HG02623 (cell line): Measurements from ENCODE around the gene CLCF1.

Experiments used
- ATAC-seq: cut with Tn5 transposase; IDR thresholded peaks from one replicate; pipeline ENCODE4 v1.9.1; 2021; ENCODE audit warnings: moderate library complexity; ENCODE audit not compliant: unreplicated experiment

The CLCF1 gene

DNA sequence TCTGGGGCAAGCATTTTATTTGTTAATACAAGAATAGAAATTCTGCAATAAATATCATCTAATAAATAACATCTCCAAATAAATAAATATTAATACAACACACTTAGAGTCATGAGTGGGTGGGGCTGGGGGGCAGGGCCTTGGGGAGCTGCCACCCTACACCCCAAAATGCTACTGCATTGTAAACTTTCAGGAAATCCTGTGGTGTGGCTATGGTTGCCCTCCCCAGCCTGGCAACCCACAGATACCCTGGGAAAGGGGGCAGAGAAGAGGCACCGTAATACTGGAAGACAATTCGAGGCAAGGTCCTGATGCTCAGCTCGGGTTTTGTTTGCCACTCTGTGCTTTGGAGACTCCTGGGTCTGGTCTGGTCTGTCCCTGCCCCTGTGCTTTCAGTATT lies 9.2 kb downstream of the CLCF1 start:
- no peak for ATAC-seq

GRCh38 chr11:67357831-67358670 lies 15.3 kb downstream of the CLCF1 start:
- no peak for ATAC-seq

GRCh38 chr11:67356864-67357561 lies 16.4 kb downstream of the CLCF1 start:
- no peak for ATAC-seq

- ATAC-seq: no peak
These were observed 17.0 kb downstream of the CLCF1 start for GRCh38 chr11:67356387-67356863.

DNA sequence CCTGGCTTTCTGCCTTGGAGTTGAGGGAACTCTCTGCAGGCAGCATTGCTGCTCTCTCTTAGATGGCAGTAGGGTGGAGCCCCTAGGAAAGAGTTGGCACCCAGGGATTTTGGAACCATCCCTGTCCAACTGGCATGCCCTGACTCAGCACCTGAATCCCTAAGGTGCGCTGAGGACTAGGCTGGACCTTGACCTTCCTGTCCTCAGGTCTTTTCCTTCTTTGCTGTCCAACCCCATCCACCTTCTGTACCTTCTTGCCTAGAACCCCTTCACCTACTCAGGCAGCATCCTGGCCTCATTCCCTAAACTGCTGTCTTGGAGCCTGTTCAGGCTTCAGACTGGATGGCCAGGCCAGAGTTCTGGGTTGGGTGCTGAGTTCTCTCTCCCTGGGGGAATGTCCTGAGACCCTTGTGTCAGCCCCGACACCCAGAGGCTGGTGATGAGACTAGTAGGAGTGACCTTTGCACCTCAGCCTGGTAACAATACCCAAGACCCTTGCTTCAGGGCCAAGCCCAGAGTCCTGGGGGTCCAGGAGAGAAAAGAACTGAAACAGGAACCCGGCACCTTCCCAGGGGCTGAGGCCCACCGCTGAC lies 17.5 kb downstream of the CLCF1 start:
- ATAC-seq: no peak

DNA sequence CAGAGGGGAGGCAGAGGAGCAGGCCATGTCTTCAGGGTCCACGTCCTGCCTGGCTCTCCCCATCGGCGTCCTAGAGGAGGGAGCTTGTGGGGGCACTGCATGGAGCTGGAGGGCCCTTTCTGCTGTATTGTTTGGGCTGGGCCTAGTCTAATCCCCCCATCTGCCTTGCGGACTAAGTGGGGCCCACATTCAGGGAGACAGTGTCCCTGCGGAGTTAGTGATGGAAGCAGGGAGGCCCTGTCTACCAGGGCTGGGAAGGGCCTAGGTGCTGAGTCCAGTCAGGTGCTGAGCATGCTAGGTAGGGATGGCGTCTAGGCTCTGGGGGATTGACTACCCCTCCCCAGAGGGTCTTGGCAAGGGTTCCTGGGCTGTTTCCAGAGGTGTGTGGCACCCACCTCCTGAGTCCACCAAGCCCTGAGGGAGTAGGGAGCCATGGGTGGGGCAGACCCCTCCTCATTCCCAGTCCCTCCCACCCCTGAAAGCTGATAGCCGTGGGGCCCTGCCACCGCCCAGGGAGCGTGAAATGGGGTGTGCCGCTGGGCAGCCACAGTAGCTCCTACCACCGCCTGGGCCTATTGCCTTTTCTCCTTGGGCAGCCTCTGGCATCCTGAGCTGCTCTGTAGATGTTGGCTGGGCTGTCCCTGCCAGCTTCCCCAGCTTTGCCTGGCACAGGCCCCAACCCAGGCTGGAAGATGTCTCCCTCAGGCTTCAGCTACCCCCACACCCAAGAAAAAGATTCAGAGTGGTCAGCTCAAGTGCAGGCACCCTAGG lies 18.2 kb downstream of the CLCF1 start:
- ATAC-seq: no peak

GRCh38 chr11:67354075-67355022 lies 19.0 kb downstream of the CLCF1 start:
- no peak for ATAC-seq

DNA sequence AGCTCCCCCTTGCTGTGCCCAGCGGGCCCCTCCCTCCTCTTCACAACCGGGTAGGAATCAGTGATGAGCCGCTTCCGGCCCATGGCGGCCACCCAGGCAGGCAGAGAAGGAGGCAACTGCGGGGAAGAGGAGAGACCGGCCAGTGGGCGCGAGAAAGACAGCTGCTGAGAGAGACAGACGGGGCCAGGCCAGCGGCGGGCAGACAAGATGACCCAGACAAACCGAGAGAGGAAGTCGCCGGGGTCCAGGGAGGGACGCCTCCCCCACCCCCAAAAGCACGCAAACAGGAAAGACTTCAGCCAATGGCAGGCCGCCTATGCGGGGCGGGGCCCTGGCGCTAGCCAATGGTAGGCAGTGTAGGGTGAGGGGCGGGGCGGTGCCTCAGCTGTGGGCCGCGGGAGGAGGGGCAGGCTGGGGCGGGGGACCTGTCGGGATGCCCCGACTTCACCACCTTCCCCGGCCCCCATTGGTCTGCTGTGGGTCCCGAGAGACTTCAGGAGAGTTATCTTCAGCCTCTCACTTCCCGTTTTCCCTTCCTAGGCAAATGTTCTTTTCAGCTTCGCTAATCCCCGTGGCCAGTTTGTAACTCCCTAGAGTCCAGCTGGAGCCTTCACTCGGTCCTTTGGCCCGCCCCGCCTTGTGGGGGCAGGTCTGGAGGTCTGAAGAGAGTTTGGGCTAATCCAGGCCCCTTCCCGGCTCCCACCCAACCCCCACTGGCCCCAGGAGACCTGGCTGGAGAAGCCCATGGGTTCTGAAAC lies 19.9 kb downstream of the CLCF1 start, which contains the start of gene POLD4:
Gene POLD4 (minus strand): TSS at position 230 of the 758 bp plus-strand sequence. CDS start 147 bp downstream, at position 83.
- peak; percentile 76 for ATAC-seq

DNA sequence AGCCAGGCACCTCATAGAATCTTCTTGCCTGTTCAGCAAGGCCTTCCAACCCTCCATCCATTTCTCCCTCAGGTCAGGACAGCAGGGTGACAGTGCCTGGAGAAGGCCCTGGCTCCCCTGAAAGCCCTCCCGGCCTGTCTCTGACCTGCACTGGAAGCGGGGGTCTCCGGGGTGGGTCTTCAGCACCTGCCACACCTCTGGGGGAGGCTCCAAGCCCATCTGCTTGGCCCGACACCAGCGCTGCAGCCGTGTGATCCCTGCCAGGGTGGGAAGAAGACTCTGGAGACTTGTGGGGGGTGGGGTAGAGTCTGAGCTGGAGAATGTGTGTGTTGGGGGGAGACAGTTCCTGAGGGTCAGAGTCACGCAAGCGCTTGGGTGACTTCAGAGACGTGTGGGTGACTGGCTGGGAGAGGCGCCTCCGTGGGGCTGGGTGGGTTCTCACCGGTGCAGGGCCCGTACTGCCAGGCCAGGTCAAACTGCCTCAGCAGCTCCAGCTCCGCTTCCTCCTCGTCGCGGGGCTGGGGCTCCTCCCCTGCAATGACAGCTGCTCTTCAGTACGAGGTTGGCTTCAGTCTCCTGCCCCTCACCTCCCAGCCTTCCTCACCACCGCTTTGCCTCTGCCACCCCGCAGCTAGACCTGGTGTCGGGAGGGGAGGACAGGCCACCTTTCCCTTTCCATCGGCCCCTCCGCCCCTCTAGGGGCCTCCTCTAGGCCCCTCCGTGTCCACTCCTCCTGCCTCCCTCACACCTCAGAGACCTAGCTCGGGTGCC lies 20.7 kb downstream of the CLCF1 start:
- ATAC-seq: peak; percentile 7

- no peak for ATAC-seq
These were observed 22.0 kb downstream of the CLCF1 start for GRCh38 chr11:67351275-67352005.

- no peak for ATAC-seq
These were observed 23.4 kb downstream of the CLCF1 start for GRCh38 chr11:67349928-67350465.

GRCh38 chr11:67349457-67349856 lies 23.9 kb downstream of the CLCF1 start:
- no peak for ATAC-seq

- no peak for ATAC-seq
These were observed 24.4 kb downstream of the CLCF1 start for GRCh38 chr11:67349036-67349435.

DNA sequence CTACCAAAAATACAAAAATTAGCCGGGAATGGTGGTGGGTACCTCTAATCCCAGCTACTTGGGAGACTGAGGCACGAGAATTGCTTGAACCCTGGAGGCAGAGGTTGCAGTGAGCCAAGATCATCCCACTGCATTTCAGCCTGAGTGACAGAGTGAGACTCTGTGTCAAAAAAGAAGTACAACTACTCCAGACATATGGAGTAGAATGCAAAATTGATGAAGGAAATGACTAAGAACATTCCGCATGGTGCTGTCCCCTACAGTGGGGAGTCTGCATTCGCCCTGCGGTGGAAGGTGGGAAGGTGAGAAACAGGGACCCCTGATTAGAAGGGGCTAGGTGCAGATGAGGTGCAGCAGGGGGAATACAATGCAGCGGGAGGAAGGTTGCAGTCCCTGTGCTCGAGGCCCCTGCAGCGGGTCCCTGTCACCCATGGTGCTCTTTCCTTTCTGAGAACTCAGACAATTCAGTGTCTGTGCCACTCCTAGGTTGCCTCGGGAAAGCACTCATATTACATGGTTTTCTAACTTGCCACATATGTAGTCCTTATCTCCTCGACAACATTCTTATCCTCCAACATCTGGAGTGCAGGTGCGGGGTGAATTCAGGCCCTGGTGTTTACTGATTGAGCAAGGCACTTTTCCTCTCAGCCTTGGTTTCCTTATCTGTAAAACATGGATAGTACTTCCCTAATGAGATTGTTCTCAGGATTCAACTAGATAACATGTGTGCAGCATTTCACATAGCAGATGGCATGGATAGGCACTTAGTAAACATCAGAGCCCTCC lies 25.2 kb downstream of the CLCF1 start:
- no peak for ATAC-seq

DNA sequence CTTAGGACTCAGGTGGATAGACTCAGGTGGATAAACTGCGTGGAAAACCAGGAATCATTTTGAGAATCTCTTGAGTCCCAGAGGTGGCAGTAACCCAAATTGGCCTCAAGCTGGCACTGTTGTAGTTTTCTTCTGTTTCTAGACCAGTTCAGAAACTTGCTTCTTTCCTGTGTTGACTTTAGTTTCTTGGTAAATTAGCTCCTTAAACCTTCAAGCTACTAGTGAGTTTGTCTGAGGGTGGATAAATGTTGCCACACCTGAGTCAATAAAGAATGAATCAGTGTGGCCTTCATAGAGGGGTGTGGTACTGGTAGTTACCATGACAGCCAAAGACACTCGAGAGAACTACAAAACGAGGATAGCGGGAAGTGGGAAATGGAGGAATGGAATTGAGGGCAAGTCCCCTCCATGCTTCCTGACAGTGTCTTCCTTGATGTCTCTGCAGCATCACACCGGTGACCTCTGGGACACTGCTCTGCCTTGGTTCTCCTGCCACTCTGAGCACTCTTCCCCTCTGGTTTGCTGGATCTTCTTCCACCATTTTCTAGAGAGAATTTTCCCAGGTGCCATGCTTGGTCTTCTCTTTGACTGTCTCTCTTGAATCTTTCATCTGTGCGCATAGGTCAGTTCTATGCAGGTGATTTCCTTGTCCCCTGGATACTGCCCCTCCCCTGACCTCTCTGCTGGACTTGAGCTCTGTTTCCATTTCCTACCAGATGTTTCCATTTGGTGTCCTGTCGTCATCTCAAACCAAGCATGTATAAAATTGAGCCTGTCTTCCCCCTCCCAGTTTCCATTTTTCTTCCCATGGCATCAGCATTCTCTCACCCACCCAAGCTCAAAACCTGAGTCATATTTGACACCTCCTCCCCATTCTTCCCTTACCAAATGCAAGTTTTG lies 27.2 kb downstream of the CLCF1 start:
- no peak for ATAC-seq
